GM23248 (cell line): Measurements from ENCODE around the gene EPHA7.

Source experiments
- EZH2 ChIP-seq: fragments of 200-600 bp; sonication (generic); IDR thresholded peaks from 2 replicates; pipeline ENCODE4 v1.6.1; 2018; ENCODE audit warnings: antibody characterized with exemption, mild to moderate bottlenecking; ENCODE audit not compliant: insufficient read depth, poor library complexity, severe bottlenecking
- EZH2phosphoT487 ChIP-seq: fragments of 200-600 bp; sonication (generic); IDR thresholded peaks from 2 replicates; pipeline ENCODE4 v1.6.1; 2018; ENCODE audit warnings: antibody characterized with exemption, moderate library complexity, mild to moderate bottlenecking, low read depth; ENCODE audit not compliant: insufficient read depth

DNA sequence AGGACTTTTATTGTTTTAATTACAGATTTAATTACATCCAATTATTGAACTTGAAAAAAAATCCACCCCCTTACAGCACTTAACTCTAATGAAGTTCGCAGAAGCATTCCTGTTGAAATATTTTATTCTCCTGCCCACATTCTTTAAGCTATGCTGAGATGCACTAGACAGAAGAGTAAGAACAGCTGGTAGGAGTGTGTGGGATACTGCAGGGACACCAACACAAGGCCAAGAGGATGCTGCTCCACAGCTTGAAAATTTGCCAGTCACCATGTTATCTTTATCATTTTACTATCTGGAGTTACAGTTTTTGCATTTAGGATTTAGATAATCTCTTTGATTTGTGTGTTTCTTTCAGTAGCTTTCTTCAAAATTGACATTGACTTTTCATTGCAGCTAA, 180.7 kb downstream of the EPHA7 start:
- TF ChIP-seq EZH2phosphoT487 (no peak), EZH2 (no peak)
